GM04503 (cell line): ENCODE measurements around the gene ARMS2.
A peak's percentile ranks its signal among the peaks of the same experiment; 100 is the strongest.

Experiments
- DNase-seq: peaks from one replicate; pipeline ENCODE4 v3.0.0-alpha.2; 2012; ENCODE audit warnings: low read depth

ARMS2 gene

DNA sequence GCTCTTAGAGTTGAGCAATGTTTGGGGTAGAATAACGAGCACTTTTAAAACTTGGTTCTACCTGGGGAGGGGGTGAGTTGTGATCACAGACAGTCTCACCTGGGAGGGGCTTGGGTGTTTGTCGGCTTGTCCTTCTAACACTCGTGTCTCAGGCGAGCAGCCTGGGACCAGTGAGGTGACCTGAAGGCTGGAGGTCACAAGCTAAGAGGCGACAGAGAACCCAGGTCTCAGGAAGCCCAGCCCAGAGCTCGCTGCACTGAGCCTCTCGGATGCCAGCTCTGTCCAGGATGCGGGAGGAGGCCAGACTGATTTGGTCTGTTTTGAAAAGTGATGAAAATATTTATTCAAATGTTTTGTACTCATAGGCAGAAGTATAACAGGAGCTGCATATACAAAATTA, 18.7 kb downstream of the ARMS2 start:
- no peak for DNase-seq

DNA sequence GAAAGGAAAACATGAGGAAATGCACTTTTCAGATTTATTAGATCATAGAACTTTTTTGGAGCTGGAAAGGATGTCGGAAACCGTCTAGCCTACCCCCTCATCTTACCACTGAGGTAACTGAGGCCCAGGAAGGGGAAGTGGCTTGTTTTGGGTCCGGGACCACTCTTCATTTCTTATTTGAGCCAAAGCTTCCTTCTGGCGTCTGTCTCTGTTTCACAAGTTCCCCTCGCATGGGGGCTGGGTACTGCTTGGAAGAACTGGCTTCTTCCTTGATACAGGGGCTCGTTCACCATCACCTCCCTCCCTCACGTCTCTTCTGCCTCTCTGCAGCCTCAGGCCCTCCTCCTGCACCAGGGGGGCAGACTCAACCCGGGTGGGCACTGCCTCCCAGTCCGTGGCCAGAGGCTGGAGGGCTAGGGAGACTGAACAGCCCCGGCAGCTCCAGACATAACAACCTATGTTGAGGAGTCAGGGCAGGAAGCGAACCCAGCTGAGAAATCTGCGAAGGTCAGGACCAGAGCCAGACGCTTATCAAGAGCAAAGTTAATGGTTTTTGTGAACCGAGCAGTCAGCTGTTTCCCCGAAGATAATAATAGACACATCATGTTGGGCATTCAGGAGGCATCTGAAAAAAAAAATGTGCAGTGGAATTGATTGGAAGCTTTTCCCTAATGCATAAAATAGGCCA, 19.8 kb downstream of the ARMS2 start:
- no peak for DNase-seq

GRCh38 chr10:122475100-122475499, 20.6 kb downstream of the ARMS2 start:
- no peak for DNase-seq

- no peak for DNase-seq
Measured at GRCh38 chr10:122475591-122476332, 21.3 kb downstream of the ARMS2 start.

DNA sequence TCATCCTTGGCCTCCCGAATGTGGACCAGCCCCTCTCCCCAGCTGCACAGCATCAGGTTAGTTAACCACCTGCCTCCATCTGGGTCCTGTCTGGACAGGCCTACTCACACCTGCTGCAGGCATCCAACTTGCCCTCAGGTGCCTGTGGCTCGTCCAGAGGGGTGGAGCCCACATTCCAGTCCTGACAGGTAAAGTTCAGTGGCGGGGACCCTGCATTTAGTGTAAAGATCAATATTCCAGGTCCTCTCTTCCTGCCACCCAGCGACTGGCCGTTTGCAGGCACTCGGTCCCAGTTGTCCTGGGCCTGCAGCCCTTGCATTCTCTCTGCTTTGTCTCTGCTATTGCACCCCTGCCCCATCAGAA, 21.9 kb downstream of the ARMS2 start:
- DNase-seq = no peak

- no peak for DNase-seq
Measured at GRCh38 chr10:122477436-122477835, 23.0 kb downstream of the ARMS2 start.

DNA sequence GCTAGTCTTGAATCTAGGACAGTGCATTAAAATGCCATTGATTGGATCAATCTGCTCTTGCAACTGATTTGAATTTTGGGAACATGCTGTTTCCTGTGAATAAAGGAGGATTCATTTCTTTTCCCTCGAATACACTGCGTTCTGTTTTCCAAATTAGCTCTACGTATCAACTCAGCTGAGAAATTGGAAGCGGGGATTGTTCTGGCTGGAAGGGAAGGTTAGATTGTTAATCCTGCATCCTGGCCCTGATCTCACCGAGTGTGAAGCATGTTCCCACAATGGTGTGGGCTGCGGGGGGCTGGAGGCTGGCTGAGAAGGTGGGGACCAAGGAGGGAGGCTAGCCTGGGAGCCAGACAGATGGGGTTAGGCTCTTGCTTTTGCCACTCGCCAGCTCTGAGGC, 24.5 kb downstream of the ARMS2 start:
- DNase-seq = no peak

DNA sequence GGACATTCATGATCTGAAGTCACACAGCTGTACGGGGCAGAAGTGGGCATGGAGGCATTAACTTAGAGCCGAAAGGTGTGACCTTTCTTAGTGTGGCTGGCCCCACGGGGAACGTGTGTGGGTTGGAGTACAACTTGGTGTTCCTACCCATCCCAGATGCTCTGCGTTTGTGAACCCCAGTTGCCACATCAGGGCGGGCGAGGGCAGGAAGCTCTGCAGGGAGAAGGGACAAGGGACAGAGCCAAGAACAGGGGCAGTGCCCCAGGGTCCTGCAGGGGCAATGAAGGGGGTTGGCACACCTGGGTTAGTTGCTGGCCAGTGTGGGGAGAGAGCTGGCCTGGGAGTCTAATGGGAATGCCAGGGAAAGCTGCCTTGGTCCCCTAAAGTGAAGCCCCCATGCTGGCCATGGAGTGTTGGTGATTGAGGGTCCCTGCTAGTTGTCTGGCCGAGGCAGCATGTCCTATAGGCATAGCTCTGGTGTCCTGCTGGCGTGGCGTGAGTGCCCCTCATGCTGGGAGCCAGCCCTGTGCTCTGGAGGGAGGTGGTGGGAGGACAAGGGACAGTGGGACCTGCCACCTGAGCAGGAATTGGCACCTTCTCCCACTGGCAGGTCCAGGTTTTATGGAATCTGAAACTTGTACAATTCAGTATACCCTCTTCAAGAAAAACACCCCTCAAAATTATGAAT, 25.8 kb downstream of the ARMS2 start:
- DNase-seq = no peak

- no peak for DNase-seq
Measured at GRCh38 chr10:122481296-122482056, 27.0 kb downstream of the ARMS2 start.

GRCh38 chr10:122484276-122485060, 30.0 kb downstream of the ARMS2 start:
- DNase-seq = no peak

GRCh38 chr10:122485670-122486069, 31.2 kb downstream of the ARMS2 start:
- no peak for DNase-seq

- no peak for DNase-seq
Measured at GRCh38 chr10:122486406-122487080, 32.1 kb downstream of the ARMS2 start.

DNA sequence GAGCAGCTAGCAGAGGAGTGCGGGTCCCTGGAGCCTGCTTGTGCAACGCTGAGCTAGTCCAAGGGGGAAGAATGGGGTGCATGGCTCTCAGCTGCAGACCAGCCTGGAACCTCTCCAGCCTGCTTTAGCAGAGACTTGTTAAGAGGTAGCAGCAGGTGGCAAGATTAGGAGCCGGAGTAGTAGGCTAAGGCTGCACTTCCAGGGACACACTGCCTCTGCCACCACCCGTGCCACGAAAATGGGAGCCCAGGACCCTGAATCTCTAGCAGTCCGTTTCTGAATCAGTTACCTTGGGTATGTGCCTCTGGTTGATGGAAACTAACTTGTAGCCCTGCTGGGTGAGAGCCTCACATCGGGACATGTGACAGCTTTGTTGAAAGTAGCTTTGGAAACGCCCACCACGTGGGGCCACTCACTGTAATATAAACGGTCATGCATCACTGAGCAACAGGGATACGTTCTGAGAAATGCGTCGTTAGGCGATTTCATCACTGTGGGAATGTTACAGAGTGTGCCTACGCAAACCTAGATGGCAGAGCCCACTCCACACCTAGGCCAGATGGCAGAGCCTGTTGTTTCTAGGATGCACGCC, 32.8 kb downstream of the ARMS2 start:
- DNase-seq = no peak

DNA sequence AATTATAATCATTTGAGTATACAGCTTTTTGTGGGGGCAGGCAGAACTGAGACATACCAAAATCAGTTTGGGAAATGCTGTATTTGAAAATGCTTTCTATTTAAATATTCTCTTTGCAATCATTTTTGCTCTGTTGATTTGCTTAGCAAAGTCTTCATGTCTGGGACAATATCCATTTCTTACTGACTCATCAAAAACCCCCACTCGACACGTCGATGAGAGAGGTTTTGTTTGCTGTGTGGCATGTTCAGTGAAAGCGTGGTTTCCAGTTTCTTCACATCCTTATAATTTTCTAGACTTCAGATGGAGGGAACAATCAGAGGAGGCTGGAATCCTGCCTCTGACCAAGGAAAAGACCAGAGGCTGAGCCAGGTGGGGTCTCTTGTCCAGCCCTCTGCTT, 35.8 kb downstream of the ARMS2 start:
- peak; percentile 50 for DNase-seq

DNA sequence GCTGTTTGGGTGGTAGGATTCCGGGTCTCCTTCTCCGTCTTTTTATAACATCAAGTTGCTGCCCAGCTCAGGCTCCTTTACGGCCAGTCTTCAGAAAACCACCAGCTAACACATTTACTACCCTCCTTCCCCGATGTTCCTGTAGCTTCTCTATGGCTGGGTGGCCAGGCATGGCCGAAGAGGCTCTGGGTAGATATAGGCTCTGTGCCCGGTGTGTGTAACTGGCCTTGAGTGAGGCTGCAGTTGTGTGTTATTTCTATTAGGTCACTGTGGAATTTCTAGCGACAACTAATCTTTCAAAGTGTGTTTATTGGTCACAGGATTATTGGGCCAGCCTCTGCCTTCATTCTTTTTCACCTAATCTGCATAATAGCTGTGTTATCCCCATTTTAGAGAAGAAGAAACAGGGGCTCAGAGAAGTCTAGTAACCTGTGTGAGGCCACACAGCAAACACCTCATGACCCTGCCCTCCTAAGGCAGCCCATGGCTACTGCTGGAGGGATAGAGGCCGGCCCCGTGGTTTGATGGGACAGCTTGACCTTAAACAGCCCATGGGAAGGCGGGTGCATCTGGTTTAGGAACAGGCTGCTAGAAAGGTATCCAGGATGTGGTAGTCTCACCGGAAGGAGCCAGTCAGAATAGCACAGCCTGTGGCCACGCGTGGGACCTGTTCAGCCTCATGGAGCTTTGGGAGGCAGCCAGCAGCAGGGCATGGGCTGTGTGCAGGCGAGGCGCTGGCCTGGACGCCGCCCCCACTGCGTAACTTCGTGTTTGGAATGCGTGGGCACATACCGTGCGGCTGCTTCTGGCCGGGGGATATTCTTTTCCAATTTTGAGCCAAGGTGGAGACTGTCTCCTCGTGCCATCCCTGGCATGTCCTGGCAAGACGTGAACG, 36.6 kb downstream of the ARMS2 start:
- no peak for DNase-seq

DNA sequence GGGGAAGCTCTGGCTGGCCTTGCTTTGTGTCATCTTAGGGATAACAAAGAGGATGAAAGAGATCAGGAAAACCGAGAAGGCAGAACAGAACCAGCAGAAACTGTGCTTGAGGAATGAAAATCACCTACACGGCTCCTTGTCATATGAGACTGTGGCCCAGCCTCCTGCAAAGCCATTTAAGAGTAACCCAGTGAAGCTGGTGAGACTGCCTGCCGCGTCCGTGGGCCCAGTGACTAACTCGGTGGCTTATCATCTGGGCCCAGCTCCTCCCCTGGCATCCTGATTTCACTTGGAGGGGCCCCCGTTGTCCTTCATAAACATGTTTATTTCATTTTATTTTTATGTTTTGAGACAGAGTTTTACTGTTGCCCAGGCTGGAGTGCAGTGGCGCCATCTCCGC, 37.6 kb downstream of the ARMS2 start:
- DNase-seq = no peak

DNA sequence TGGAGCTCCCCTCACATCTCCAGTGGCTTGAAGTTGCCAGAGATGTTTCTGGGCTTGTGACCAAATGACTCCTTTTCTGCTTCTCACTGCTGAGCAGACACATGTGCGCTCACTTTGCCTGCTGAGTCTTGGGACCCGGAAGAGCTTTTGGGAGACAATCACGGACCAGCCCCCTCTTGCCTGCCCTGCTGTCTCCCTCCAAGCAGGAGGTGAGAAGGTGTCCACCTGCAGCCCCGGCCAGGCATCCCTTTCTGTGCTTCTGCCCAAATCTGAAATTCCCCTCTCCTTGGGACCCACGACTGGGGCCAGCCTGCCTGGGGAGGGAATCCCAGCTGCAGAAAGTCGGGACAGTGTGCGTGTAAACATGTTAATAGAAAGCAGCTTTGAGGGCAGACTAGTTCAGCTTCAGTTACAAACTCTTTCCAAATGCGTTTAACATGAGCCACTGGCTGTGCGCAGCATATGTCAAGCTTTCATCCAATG, 38.6 kb downstream of the ARMS2 start:
- peak; percentile 53 for DNase-seq

- DNase-seq = no peak
Measured at GRCh38 chr10:122493761-122494160, 39.3 kb downstream of the ARMS2 start.

DNA sequence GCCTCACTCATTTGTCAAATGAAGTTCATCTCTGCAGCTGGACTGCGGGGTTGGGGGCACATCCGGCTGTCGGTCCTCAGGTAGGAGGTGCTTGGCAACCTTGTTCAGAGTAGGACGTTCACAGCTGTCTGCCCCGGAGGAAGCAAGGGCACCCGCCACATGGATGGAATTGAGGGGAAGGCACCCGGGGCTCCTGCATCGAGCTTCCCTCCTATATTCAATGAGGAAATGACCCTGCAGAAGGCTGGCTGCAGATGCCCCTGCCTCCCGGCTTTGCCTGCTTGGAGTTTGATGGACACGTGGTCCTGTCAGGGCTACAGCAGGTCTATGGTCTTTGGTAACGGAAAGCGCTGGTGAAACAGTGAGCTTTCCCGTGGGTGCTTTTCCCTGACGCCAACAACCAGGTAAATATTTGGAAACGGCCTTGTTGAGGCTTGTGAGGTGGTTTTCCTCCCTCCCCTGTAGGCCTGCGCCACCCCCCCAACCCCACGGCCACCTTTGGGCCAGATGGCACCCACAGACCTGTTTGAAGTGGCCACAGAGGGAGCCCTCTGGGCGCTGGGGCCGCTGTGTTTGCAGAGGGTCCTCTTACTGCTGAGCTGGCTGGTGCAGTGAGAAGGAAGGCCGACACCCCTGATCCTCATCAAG, 39.8 kb downstream of the ARMS2 start:
- DNase-seq = no peak
